Kidney epithelial cell (primary cell): ENCODE results near the gene NEDD9. TPM values are rescaled to one million over a fixed set of nuclear protein-coding genes. Genes with fewer than 3 reads are reported as not detected.

ENCODE experiments used
- DNase-seq: peaks from one replicate; pipeline ENCODE4 v3.0.0-alpha.2; 2010; ENCODE audit warnings: low read depth
- H3K27me3 ChIP-seq: 2 replicates; pipeline ENCODE4 v1.6.0; 2011; ENCODE audit warnings: low read length; ENCODE audit not compliant: control insufficient read depth, insufficient read depth
- H3K36me3 ChIP-seq: 2 replicates; pipeline ENCODE4 v1.5.1; 2011; ENCODE audit warnings: low read length; ENCODE audit not compliant: control insufficient read depth, insufficient read depth
- H3K4me3 ChIP-seq: 2 replicates; pipeline ENCODE4 v1.5.1; 2011; ENCODE audit warnings: low read depth, mild to moderate bottlenecking, control low read depth, low read length
- total RNA-seq: library from RNA; depleted of rRNA; stranded (reverse); fragments of >200 nt; gene quantifications from 2 replicates; pipeline ENCODE4 v1.2.3, GENCODE V29; 2015
- TF ChIP-seq, protein P1 (sequence below): IDR thresholded peaks from 2 replicates; pipeline ENCODE4 v1.5.1; 2011; ENCODE audit warnings: mild to moderate bottlenecking, moderate library complexity, low read length, control low read depth, inconsistent platforms; ENCODE audit not compliant: insufficient read depth, poor library complexity, severe bottlenecking

The NEDD9 gene
- total RNA-seq, 1 donor from 2014 or later = 48.3 TPM

- Histone ChIP-seq H3K27me3 (no peaks in the 10 kb centered on the region), H3K4me3 (no peak overlapping the region), H3K36me3 (no peaks in the 10 kb centered on the region)
- DNase-seq = peak; percentile 100
- TF ChIP-seq, protein P1, sequence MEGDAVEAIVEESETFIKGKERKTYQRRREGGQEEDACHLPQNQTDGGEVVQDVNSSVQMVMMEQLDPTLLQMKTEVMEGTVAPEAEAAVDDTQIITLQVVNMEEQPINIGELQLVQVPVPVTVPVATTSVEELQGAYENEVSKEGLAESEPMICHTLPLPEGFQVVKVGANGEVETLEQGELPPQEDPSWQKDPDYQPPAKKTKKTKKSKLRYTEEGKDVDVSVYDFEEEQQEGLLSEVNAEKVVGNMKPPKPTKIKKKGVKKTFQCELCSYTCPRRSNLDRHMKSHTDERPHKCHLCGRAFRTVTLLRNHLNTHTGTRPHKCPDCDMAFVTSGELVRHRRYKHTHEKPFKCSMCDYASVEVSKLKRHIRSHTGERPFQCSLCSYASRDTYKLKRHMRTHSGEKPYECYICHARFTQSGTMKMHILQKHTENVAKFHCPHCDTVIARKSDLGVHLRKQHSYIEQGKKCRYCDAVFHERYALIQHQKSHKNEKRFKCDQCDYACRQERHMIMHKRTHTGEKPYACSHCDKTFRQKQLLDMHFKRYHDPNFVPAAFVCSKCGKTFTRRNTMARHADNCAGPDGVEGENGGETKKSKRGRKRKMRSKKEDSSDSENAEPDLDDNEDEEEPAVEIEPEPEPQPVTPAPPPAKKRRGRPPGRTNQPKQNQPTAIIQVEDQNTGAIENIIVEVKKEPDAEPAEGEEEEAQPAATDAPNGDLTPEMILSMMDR = no peak
Measured at GRCh38 chr6:11207199-11207968, 25.1 kb downstream of the NEDD9 start.

- TF ChIP-seq, protein P1 = no peak
- Histone ChIP-seq H3K4me3 (no peak overlapping the region), H3K36me3 (no peaks in the 10 kb centered on the region), H3K27me3 (no peaks in the 10 kb centered on the region)
- DNase-seq = no peak
Measured at GRCh38 chr6:11206576-11206975, 25.9 kb downstream of the NEDD9 start.

DNA sequence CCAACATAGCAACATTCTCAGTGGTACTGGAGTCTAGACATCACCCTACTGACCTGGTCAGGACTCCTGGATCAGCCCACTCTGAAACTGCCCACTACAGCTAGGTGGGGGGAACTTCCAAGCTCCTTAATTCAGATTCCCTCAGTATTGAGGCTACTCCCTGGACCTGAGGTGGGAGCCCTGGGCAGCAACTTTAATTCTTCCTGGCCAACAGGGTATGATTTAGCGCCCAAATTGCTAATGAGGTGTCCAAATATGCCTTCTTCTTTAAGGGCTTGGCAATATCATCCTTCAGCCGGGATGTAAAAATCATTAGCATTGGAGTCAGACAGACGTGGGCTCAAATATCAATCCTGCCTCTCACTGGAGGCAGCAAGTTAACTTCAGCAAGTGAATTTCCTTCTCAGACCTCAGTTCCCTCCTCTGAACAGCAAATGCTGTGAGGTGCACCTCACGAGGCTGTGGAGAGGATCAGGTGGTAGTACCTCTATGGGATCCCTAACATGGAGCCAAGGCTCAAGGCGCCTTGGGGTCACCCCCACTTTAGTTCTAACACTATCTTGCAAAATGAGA, 27.6 kb downstream of the NEDD9 start:
- H3K36me3 ChIP-seq = peaks cover 1% of the 10 kb centered on the region
- H3K4me3 ChIP-seq = no peak overlapping the region
- H3K27me3 ChIP-seq = no peaks in the 10 kb centered on the region
- DNase-seq = no peak
- TF ChIP-seq, protein P1 = no peak

DNA sequence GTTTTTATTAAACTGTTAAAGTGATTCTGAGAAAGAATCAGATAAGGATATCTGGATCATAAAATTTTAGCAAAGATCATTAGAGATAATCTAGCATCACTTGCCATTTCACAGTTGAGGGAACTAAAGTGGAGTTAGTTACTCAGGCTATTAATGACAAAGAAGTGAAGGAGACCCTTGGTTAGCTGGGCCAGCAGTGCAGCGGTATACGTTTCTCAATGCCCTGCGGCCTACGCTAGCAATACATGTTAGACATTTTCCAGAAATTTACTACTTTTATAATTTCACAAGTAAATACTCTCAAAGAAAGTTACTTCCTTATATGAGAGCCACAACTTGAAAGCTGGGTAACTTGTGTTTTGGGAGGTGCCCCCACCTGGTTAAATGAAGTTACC, 28.5 kb downstream of the NEDD9 start:
- no peak for DNase-seq
- Histone ChIP-seq H3K36me3 (peaks cover 1% of the 10 kb centered on the region), H3K4me3 (no peak overlapping the region), H3K27me3 (no peaks in the 10 kb centered on the region)
- TF ChIP-seq, protein P1 = no peak

GRCh38 chr6:11203306-11204004, 29.0 kb downstream of the NEDD9 start:
- TF ChIP-seq, protein P1 = no peak

More at GRCh38 chr6:11203306-11204004, 29.0 kb downstream of the NEDD9 start:
- no peaks in the 10 kb centered on the region for H3K27me3 ChIP-seq
- no peak for DNase-seq
- no peak overlapping the region for H3K4me3 ChIP-seq
- H3K36me3 ChIP-seq = peaks cover 1% of the 10 kb centered on the region
